Measurements from ENCODE around the gene MED7. TPM values are rescaled to one million over a fixed set of nuclear protein-coding genes. Genes with fewer than 3 reads are reported as not detected.

Gene MED7
- total and polyA plus RNA-seq, 9 of the 15 experiments (the other 6 are each of a cell fraction or from before 2014, with no cell fraction given) = 4.5 to 38.7 (median 12.2) TPM

- no peak for TF ChIP-seq ZNF398 (CRISPR knock-in tag; IDR thresholded peaks at IDR 0.05)
- TF ChIP-seq MEIS2 (IDR thresholded peaks at IDR 0.05; ENCODE audit: partially characterized antibody) = peak; percentile 93
- peak; percentile 67 for TF ChIP-seq BRD9 (IDR thresholded peaks at IDR 0.05; ENCODE audit: low read depth, partially characterized antibody)
- no peak for TF ChIP-seq DIDO1 (tag; IDR thresholded peaks at IDR 0.05; ENCODE audit: low read depth)
- TF ChIP-seq, protein P1, sequence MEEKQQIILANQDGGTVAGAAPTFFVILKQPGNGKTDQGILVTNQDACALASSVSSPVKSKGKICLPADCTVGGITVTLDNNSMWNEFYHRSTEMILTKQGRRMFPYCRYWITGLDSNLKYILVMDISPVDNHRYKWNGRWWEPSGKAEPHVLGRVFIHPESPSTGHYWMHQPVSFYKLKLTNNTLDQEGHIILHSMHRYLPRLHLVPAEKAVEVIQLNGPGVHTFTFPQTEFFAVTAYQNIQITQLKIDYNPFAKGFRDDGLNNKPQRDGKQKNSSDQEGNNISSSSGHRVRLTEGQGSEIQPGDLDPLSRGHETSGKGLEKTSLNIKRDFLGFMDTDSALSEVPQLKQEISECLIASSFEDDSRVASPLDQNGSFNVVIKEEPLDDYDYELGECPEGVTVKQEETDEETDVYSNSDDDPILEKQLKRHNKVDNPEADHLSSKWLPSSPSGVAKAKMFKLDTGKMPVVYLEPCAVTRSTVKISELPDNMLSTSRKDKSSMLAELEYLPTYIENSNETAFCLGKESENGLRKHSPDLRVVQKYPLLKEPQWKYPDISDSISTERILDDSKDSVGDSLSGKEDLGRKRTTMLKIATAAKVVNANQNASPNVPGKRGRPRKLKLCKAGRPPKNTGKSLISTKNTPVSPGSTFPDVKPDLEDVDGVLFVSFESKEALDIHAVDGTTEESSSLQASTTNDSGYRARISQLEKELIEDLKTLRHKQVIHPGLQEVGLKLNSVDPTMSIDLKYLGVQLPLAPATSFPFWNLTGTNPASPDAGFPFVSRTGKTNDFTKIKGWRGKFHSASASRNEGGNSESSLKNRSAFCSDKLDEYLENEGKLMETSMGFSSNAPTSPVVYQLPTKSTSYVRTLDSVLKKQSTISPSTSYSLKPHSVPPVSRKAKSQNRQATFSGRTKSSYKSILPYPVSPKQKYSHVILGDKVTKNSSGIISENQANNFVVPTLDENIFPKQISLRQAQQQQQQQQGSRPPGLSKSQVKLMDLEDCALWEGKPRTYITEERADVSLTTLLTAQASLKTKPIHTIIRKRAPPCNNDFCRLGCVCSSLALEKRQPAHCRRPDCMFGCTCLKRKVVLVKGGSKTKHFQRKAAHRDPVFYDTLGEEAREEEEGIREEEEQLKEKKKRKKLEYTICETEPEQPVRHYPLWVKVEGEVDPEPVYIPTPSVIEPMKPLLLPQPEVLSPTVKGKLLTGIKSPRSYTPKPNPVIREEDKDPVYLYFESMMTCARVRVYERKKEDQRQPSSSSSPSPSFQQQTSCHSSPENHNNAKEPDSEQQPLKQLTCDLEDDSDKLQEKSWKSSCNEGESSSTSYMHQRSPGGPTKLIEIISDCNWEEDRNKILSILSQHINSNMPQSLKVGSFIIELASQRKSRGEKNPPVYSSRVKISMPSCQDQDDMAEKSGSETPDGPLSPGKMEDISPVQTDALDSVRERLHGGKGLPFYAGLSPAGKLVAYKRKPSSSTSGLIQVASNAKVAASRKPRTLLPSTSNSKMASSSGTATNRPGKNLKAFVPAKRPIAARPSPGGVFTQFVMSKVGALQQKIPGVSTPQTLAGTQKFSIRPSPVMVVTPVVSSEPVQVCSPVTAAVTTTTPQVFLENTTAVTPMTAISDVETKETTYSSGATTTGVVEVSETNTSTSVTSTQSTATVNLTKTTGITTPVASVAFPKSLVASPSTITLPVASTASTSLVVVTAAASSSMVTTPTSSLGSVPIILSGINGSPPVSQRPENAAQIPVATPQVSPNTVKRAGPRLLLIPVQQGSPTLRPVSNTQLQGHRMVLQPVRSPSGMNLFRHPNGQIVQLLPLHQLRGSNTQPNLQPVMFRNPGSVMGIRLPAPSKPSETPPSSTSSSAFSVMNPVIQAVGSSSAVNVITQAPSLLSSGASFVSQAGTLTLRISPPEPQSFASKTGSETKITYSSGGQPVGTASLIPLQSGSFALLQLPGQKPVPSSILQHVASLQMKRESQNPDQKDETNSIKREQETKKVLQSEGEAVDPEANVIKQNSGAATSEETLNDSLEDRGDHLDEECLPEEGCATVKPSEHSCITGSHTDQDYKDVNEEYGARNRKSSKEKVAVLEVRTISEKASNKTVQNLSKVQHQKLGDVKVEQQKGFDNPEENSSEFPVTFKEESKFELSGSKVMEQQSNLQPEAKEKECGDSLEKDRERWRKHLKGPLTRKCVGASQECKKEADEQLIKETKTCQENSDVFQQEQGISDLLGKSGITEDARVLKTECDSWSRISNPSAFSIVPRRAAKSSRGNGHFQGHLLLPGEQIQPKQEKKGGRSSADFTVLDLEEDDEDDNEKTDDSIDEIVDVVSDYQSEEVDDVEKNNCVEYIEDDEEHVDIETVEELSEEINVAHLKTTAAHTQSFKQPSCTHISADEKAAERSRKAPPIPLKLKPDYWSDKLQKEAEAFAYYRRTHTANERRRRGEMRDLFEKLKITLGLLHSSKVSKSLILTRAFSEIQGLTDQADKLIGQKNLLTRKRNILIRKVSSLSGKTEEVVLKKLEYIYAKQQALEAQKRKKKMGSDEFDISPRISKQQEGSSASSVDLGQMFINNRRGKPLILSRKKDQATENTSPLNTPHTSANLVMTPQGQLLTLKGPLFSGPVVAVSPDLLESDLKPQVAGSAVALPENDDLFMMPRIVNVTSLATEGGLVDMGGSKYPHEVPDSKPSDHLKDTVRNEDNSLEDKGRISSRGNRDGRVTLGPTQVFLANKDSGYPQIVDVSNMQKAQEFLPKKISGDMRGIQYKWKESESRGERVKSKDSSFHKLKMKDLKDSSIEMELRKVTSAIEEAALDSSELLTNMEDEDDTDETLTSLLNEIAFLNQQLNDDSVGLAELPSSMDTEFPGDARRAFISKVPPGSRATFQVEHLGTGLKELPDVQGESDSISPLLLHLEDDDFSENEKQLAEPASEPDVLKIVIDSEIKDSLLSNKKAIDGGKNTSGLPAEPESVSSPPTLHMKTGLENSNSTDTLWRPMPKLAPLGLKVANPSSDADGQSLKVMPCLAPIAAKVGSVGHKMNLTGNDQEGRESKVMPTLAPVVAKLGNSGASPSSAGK (IDR thresholded peaks at IDR 0.05) = peak; percentile 60; the same call in 1 of the 2 replicates
- no peak for TF ChIP-seq NR3C1 (CRISPR knock-in tag; IDR thresholded peaks at IDR 0.05)
- peak in 1 of 2 experiments; percentile 32; a peak in 2 of 4 replicates for TF ChIP-seq FOXK2 (conservative IDR thresholded peaks at IDR 0.05 in 1 of 2, IDR thresholded peaks at IDR 0.05 in 1 of 2; ENCODE audit: low read depth in 2 of 2)
- TF ChIP-seq STAT5A (IDR thresholded peaks at IDR 0.05; ENCODE audit: borderline replicate concordance, low read length) = no peak
- peak; percentile 54 for TF ChIP-seq HNRNPLL (IDR thresholded peaks at IDR 0.05; ENCODE audit: low read depth, low read length, poor library complexity, severe bottlenecking)
- peak; percentile 20; the same call in 1 of the 2 replicates for TF ChIP-seq L3MBTL2 (IDR thresholded peaks at IDR 0.05)
- TF ChIP-seq ETV1 (tag; conservative IDR thresholded peaks at IDR 0.05; ENCODE audit: low read depth) = peak; percentile 73
- TF ChIP-seq TEAD2 (tag; IDR thresholded peaks at IDR 0.05) = no peak
- 0 out of 2 replicates have a peak, but pooled peaks have one; percentile 37 for TF ChIP-seq ZNF197 (CRISPR knock-in tag; IDR thresholded peaks at IDR 0.05; ENCODE audit: low read depth)
Observed at GRCh38 chr5:157143127-157143971, 684 bp upstream of the MED7 start (continued).
